SK-N-MC (cell line): ENCODE results near the gene SNAPC4.
"Not testable (repeated sequence)": the region's sequence is repeated elsewhere in the genome, so short reads cannot be mapped to it uniquely, and the experiment has no call there.

ENCODE experiments used
- DNase-seq: peaks from one replicate; pipeline ENCODE4 v3.0.0-alpha.2; 2011; ENCODE audit warnings: low read depth, low spot score
- H3K27ac ChIP-seq: fragments of 200-600 bp; sonication (generic); 2 replicates; pipeline ENCODE4 v1.5.1; 2016; ENCODE audit warnings: mixed run types
- H3K36me3 ChIP-seq: fragments of 200-600 bp; sonication (generic); 2 replicates; pipeline ENCODE4 v1.6.1; 2017; ENCODE audit warnings: antibody characterized with exemption, low read length, mixed read lengths; ENCODE audit not compliant: insufficient read depth
- H3K4me3 ChIP-seq: fragments of 200-600 bp; sonication (generic); 2 replicates; pipeline ENCODE4 v1.5.1; 2016
- H3K9ac ChIP-seq: fragments of 200-600 bp; sonication (generic); 2 replicates; pipeline ENCODE4 v1.8.0; 2017; ENCODE audit warnings: mixed run types, mixed read lengths; ENCODE audit not compliant: insufficient read length
- H3K9me3 ChIP-seq: fragments of 200-600 bp; sonication (generic); 2 replicates; pipeline ENCODE4 v1.6.1; 2017; ENCODE audit warnings: low read depth, mild to moderate bottlenecking, antibody characterized with exemption, low read length, moderate library complexity, mixed read lengths
- EZH2 ChIP-seq: fragments of 200-600 bp; sonication (generic); IDR thresholded peaks from one replicate; pipeline ENCODE4 v1.6.1; 2017; ENCODE audit warnings: antibody characterized with exemption
- FOXP2 ChIP-seq: optimal IDR thresholded peaks from 2 replicates; pipeline ENCODE3; 2011; ENCODE audit warnings: mild to moderate bottlenecking, moderate library complexity; ENCODE audit not compliant: insufficient read depth; ENCODE audit errors: extremely low read length, control extremely low read depth
- POLR2AphosphoS5 ChIP-seq: IDR thresholded peaks from 2 replicates; pipeline ENCODE4 v1.6.1; 2012; ENCODE audit warnings: mild to moderate bottlenecking, low read depth, low read length, borderline replicate concordance

The SNAPC4 gene

DNA sequence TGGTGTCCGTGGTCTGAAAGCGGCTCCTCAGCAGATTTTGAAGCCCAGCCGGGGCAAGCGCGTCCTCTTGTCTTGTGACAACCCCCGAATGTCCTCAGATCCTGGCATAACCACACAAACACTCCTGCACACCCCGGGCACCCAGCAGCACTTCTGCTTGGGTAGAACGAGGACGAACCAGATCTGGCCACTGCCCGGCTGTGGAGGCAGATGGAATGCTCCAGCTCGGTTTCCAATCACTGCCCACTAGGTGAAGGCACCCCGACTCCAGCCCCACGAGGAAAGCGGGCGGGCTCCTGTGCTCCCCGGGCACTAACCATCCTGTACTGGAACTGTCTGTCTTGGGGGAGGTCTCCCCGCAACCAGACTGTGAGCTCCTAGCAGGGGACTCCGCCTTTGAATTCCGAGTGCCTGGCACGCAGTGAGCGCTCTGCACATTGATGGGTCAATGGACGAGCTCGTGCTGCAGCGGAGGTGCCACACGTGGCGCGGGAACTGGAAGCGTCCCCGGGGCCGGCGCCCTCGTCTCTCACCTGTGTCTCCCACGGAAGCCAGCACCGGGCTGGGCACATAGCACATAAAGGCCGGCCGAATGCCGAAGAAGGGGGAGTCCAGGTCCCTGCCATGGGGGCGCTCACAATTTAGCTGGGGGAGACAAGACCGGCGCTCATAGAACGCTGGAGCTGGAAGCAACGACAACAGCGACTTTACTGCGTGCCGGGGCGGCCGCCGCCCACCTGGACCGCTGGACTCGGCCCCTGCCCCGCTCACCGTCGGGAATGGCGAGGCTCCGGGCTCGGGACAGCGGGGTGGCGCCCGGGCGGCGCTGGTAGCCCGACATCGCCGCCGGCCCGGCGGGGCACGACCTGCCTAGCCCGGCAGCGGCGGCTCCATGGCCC is 9.8 kb upstream of the SNAPC4 start:
- no peak for DNase-seq
- peak overlapping the region; percentile 95 for H3K9ac ChIP-seq
- peak overlapping the region; percentile 98 for H3K4me3 ChIP-seq
- H3K36me3 ChIP-seq: peaks cover 61% of the 10 kb centered on the region
- H3K9me3 ChIP-seq: no peaks in the 10 kb centered on the region
- peak overlapping the region; percentile 42; the same call in 1 of the 2 replicates for H3K27ac ChIP-seq
- TF ChIP-seq POLR2AphosphoS5 (no peak; the same call in 1 of the 2 replicates), EZH2 (no peak), FOXP2 (no peak)

DNA sequence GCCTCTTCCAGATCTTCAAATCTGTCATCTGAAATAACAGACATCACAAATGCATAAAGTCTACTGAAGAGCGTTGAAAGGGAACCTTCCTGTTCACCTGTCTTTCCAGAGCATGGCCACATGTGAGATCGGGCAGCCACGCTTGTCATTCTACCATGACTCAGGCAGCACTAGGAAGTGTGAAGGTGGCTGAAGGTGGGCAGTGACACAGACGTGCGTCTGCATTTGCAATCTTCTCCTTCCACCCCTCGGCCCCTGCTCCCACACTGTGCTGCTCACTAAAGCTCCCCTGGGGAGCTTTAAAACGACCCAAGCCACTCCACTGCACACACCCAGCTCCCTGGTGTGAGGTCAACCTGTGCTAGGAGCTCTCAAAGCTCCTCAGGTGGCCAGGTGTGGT is 7.9 kb upstream of the SNAPC4 start:
- TF ChIP-seq POLR2AphosphoS5 (no peak), FOXP2 (no peak), EZH2 (no peak)
- no peak overlapping the region for H3K27ac ChIP-seq
- H3K9ac ChIP-seq: no peak overlapping the region
- DNase-seq: no peak
- H3K4me3 ChIP-seq: no peak overlapping the region
- H3K9me3 ChIP-seq: no peaks in the 10 kb centered on the region
- peaks cover 56% of the 10 kb centered on the region for H3K36me3 ChIP-seq

DNA sequence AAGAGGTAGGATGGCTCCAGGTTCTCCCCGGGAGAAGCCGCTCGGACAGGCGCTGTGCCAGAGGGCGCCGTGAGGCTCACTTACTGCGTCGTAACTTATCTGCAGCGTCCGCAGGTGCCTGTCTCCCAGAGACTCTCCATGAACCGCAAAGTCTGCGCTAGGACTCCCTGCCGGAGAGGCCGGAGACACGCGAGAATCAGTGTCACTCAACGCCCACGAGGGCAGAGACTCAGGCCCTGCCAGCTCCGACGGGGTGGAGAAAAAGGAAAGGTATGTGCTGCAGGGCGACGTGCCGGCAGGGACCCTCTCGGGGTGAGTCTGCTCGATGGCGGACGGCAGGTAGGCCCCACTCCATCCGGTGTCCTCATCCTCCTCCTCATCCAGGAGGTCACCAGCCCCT is 7.1 kb upstream of the SNAPC4 start:
- not testable (repeated sequence) for H3K9ac ChIP-seq, H3K4me3 ChIP-seq, DNase-seq, H3K27ac ChIP-seq, H3K9me3 ChIP-seq
- peaks cover 50% of the 10 kb centered on the region for H3K36me3 ChIP-seq

DNA sequence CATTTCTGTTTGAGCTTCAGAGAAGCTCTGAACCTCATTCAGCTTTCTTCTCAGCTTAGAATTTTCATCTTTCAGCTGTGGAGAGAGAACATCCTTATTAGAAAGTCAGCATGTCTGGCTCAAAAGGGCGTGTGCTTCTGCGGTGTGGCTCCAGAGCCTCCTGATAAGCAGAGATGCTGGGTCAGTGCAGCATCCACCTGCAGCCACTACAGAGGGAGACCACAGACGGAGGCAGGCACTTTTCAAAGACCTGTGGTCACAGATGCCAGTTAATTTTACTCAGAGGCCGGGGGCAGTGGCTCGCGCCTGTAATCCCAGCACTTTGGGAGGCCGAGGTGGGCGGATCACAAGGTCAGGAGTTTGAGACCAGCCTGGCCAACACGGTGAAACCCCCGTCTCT is 5.9 kb upstream of the SNAPC4 start:
- H3K9ac ChIP-seq, H3K9me3 ChIP-seq, H3K27ac ChIP-seq, DNase-seq, H3K4me3 ChIP-seq: not testable (repeated sequence)
- peaks cover 47% of the 10 kb centered on the region for H3K36me3 ChIP-seq

DNA sequence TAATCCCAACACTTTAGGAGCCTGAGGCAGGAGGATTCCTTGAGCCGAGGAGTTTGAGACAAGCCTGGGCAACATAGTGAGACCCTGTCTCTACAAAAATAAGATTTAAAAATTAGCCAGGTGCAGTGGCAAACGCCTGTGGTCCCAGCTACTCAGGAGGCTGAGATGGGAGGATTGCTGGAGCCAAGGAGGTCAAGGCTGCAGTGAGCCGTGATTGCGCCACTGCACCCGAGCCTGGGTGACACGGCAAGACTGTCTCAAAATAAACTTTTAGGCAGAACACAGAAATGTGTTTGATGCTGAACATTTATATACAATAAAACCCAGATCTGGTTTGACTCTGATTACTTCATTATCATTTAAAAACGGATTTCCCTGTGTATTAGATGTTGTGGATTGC is 5.5 kb upstream of the SNAPC4 start:
- Histone ChIP-seq H3K27ac (no peak overlapping the region), H3K9me3 (no peaks in the 10 kb centered on the region), H3K9ac (no peak overlapping the region), H3K4me3 (no peak overlapping the region), H3K36me3 (peaks cover 47% of the 10 kb centered on the region)
- no peak for DNase-seq
- TF ChIP-seq FOXP2: no peak
- TF ChIP-seq POLR2AphosphoS5: no peak
- TF ChIP-seq EZH2: no peak

DNA sequence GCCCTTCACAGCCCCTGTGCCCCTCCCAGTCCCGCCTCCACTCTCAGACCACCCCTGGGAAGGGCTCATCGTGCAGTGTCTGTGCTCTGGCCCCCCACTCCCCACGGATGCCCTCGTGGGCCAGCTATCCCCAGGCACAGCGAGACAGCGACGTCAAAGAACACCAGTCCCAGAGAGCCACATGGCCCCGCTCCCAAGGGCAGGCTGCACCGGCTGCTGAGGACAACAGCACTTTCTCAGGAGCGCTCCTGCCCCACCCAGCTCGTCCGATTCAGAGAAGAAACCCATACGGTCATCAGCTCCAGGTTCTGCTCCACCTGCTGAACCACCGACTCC is 4.8 kb upstream of the SNAPC4 start:
- Histone ChIP-seq H3K4me3 (no peak overlapping the region), H3K27ac (peak overlapping the region; percentile 36; the same call in 1 of the 2 replicates), H3K9ac (no peak overlapping the region), H3K9me3 (no peaks in the 10 kb centered on the region), H3K36me3 (peaks cover 47% of the 10 kb centered on the region)
- TF ChIP-seq FOXP2 (no peak), POLR2AphosphoS5 (no peak), EZH2 (no peak)
- DNase-seq: no peak

DNA sequence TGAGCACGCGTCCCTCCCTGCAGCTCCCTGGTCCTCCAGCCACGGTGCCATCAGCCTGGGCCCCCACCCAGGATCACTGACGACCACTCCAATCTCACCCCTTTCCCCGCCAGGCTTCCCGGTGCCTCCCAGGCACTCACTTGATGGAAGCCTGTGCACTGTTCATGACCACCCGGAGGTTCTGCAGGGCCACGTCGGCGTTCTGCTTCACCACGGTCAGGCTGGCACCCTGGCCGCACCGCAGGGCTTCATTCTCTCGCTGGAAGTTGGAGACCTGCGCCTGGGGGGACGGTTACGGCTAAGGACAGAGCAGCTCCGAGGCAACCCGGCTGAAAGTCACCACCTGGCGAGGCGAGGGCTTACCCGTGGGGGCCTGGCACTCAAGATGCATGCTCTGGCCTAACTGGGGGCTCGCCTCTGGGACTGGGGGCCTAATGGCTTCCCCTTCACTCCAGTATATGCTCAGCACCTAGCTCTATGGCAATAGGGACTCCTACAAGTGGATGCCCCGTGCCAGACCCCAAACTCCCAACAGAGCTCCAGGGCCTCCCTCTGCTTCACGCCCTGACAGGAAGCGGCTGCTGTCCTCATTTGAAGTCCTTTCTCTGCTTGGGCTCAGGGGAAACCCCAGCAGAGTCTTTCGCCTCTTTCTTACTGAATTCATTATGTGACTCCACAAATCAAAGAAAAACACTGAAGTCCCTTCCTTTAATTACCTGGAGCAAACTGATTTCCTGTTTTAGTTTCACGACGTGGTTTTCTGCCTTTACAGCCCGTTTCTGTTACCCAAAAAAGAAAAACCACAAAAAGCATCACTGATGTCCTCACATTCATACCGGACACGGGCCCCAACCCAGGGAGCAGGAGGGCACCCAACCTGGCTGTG is 4.2 kb upstream of the SNAPC4 start:
- H3K9ac ChIP-seq: no peak overlapping the region
- H3K27ac ChIP-seq: peak overlapping the region; percentile 36
- no peaks in the 10 kb centered on the region for H3K9me3 ChIP-seq
- TF ChIP-seq POLR2AphosphoS5: no peak
- TF ChIP-seq EZH2: no peak
- TF ChIP-seq FOXP2: no peak
- peaks cover 47% of the 10 kb centered on the region for H3K36me3 ChIP-seq
- no peak for DNase-seq
- no peak overlapping the region for H3K4me3 ChIP-seq

DNA sequence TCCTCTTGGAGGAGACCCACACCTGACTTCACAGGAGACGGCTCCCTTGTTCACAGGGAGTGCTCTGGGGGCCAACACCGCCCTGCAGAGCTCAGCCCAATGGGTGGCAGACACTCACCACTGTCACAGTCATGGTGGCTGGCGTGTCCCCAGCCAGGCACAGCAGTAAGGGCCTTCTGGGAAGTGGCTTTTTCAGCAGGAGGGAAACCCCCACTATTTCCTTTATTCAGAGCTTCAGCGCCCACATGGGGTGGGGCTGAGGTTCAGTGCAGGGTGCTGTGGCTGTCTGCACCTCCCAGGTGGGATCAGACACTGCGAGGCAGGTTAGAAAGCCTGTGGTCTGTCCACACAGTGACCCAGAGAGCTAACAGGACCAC is 3.6 kb upstream of the SNAPC4 start:
- H3K9ac ChIP-seq: peak overlapping the region; percentile 32
- peaks cover 47% of the 10 kb centered on the region for H3K36me3 ChIP-seq
- peak overlapping the region; percentile 36; the same call in 1 of the 2 replicates for H3K27ac ChIP-seq
- no peak overlapping the region for H3K4me3 ChIP-seq
- no peak for DNase-seq
- no peaks in the 10 kb centered on the region for H3K9me3 ChIP-seq
- TF ChIP-seq POLR2AphosphoS5: no peak
- no peak for TF ChIP-seq EZH2
- no peak for TF ChIP-seq FOXP2

DNA sequence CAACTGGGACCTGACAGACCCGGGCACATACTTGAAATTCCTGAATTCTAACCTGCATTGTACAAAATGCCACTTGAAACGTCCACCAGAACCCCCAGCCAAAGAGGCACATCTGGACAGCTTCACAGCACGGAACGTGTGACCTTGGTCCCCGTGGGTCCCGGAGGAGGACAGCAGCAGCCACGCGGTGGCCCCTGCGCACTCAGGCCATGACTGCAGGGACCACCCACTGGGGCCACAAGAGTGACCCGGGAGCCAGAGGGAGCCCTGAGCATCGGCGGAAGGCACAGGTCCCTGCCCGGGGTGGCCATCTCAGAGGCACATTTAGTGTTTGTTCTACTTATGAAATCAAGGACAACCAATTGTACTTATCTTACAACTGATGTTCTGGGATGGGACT is 2.1 kb upstream of the SNAPC4 start:
- H3K36me3 ChIP-seq: peaks cover 39% of the 10 kb centered on the region
- H3K9ac ChIP-seq: no peak overlapping the region
- peak overlapping the region; percentile 75; the same call in 1 of the 2 replicates for H3K27ac ChIP-seq
- no peak overlapping the region for H3K4me3 ChIP-seq
- DNase-seq: no peak
- TF ChIP-seq EZH2: no peak
- no peaks in the 10 kb centered on the region for H3K9me3 ChIP-seq
